CD14-positive monocyte (primary cell): ENCODE results near the gene SEMA3C. TPM values are rescaled to one million over a fixed set of nuclear protein-coding genes. Genes with fewer than 3 reads are reported as not detected.

Experiments used
- DNase-seq, 3 donors: peaks; one replicate each; pipeline ENCODE4 v3.0.0-alpha.2; 2011 to 2022
- H2AFZ ChIP-seq: 2 replicates; pipeline ENCODE4 v1.6.0; 2012; ENCODE audit warnings: mild to moderate bottlenecking, low read depth, low read length, inconsistent platforms; ENCODE audit not compliant: insufficient read depth, poor library complexity, severe bottlenecking
- H3K27ac ChIP-seq, 2 donors: 1 replicate in 1 of 2; 2 replicates in 1 of 2; pipeline ENCODE4 v1.5.1; 2012 to 2013; ENCODE audit warnings: low read length in 2 of 2, control low read depth in 1 of 2, inconsistent platforms in 1 of 2, low read depth in 1 of 2, mild to moderate bottlenecking in 1 of 2
- H3K27me3 ChIP-seq, 2 donors: one replicate each; pipeline versions ENCODE4 v1.6.0 to v1.6.1; 2011 to 2013; ENCODE audit warnings: low read length in 2 of 2; ENCODE audit not compliant: control insufficient read depth in 2 of 2, insufficient read depth in 2 of 2
- H3K36me3 ChIP-seq, 2 donors: replicated peaks in 1 of 2; 1 replicate in 1 of 2; 2 replicates in 1 of 2; pipeline versions ENCODE4 v1.5.1 to v1.6.1; 2012 to 2013; ENCODE audit warnings: low read length in 2 of 2, control low read depth in 1 of 2, inconsistent platforms in 1 of 2, mild to moderate bottlenecking in 1 of 2; ENCODE audit not compliant: insufficient read depth in 2 of 2, control insufficient read depth in 1 of 2
- H3K4me1 ChIP-seq, 2 donors: 1 replicate in 1 of 2; 2 replicates in 1 of 2; pipeline versions ENCODE4 v1.5.1 to v1.6.1; 2012 to 2013; ENCODE audit warnings: low read length in 2 of 2, control low read depth in 1 of 2, inconsistent platforms in 1 of 2, mild to moderate bottlenecking in 1 of 2, moderate library complexity in 1 of 2; ENCODE audit not compliant: insufficient read depth in 2 of 2, control insufficient read depth in 1 of 2
- H3K4me2 ChIP-seq: replicated peaks from 2 replicates; pipeline ENCODE3; 2012; ENCODE audit warnings: low read length, moderate library complexity, mild to moderate bottlenecking; ENCODE audit not compliant: poor library complexity, severe bottlenecking; ENCODE audit errors: extremely low read depth
- H3K4me3 ChIP-seq, 3 experiments: fragments of 200-600 bp in 1 of 3; sonication (generic) in 1 of 3; replicated peaks in 1 of 3; 1 replicate in 2 of 3; 2 replicates in 1 of 3; pipeline ENCODE4 v1.5.1; 2011 to 2013; ENCODE audit warnings: low read length in 3 of 3, mild to moderate bottlenecking in 3 of 3, control low read depth in 2 of 3, low read depth in 2 of 3, inconsistent platforms in 1 of 3, moderate library complexity in 1 of 3
- H3K79me2 ChIP-seq: 2 replicates; pipeline ENCODE4 v1.6.0; 2012; ENCODE audit warnings: mild to moderate bottlenecking, control low read depth, inconsistent platforms, low read length, moderate library complexity; ENCODE audit not compliant: insufficient read depth
- H3K9ac ChIP-seq: 2 replicates; pipeline ENCODE4 v1.6.0; 2017; ENCODE audit warnings: low read length, mild to moderate bottlenecking; ENCODE audit not compliant: insufficient read depth, poor library complexity, severe bottlenecking
- H3K9me3 ChIP-seq, 2 donors: replicated peaks in 1 of 2; 1 replicate in 1 of 2; 2 replicates in 1 of 2; pipeline versions ENCODE4 v1.5.1 to v1.6.1; 2012 to 2013; ENCODE audit warnings: low read length in 2 of 2, control low read depth in 1 of 2; ENCODE audit not compliant: control insufficient read depth in 1 of 2, insufficient read depth in 1 of 2
- H4K20me1 ChIP-seq: 2 replicates; pipeline ENCODE4 v1.6.0; 2012; ENCODE audit warnings: mild to moderate bottlenecking, low read length, control low read depth, moderate library complexity; ENCODE audit not compliant: insufficient read depth
- H3K27ac Mint-ChIP-seq, 7 donors: one replicate each; pipeline ENCODE4 v1.8.0; 2020; ENCODE audit warnings: mild to moderate bottlenecking in 7 of 7, mixed read lengths in 7 of 7, moderate library complexity in 6 of 7, inconsistent platforms in 2 of 7
- H3K27me3 Mint-ChIP-seq, 3 donors: one replicate each; pipeline ENCODE4 v1.8.0; 2021 to 2022; ENCODE audit warnings: low read depth in 3 of 3, mild to moderate bottlenecking in 3 of 3, mixed read lengths in 3 of 3, moderate library complexity in 3 of 3, inconsistent platforms in 1 of 3
- H3K36me3 Mint-ChIP-seq, 2 donors: one replicate each; pipeline ENCODE4 v1.8.0; 2020; ENCODE audit warnings: mixed read lengths in 2 of 2, inconsistent platforms in 1 of 2, mild to moderate bottlenecking in 1 of 2
- H3K4me1 Mint-ChIP-seq: one replicate; pipeline ENCODE4 v1.8.0; 2020; ENCODE audit warnings: mild to moderate bottlenecking, mixed read lengths
- H3K4me3 Mint-ChIP-seq, 2 donors: one replicate each; pipeline ENCODE4 v1.8.0; 2020; ENCODE audit warnings: mild to moderate bottlenecking in 2 of 2, mixed read lengths in 2 of 2, moderate library complexity in 1 of 2
- H3K9me3 Mint-ChIP-seq, 7 donors: one replicate each; pipeline ENCODE4 v1.8.0; 2020 to 2022; ENCODE audit warnings: mixed read lengths in 7 of 7, mild to moderate bottlenecking in 6 of 7, moderate library complexity in 6 of 7, inconsistent platforms in 2 of 7
- CTCF ChIP-seq: fragments of 200-600 bp; IDR thresholded peaks from one replicate; pipeline ENCODE4 v1.8.0; 2022; ENCODE audit warnings: antibody characterized with exemption, mild to moderate bottlenecking
- WGBS: methylation state at CpG from one replicate; pipeline ENCODE4 v1.1.5; 2013; ENCODE audit warnings: missing lambda C conversion rate; ENCODE audit not compliant: insufficient coverage; 5-methylcytosine and 5-hydroxymethylcytosine counted together
- intact Hi-C, 2 donors: fragments of 100-400 bp; cut with micrococcal nuclease; formaldehyde crosslinking; loops; one replicate each; pipeline versions ENCODE4 v1.15.0 to v1.15.1; 2023
- polyA plus RNA-seq, 3 donors: library from polyadenylated mRNA; depleted of rRNA in 1 of 3; unstranded in 2 of 3; stranded (reverse) in 1 of 3; fragments of 300-500 nt in 2 of 3; fragments of >200 nt in 1 of 3; fragmentation: Illumina TruSeq in 2 of 3; gene quantifications; 1 replicate in 2 of 3; 2 replicates in 1 of 3; pipeline ENCODE4 v1.2.3, GENCODE V29; 2012 to 2021

Gene SEMA3C
- polyA plus RNA-seq, 3 donors, result 7.2 to 14.1 (median 13.7) TPM

- Mint-ChIP-seq H3K36me3 (peaks cover 32 to 36% of the 10 kb centered on the region in 2 donors), H3K4me1 (peaks cover 6% of the 10 kb centered on the region), H3K27me3 (no peaks in the 10 kb centered on the region), H3K4me3 (no peak overlapping the region), H3K9me3 (peaks cover 0 to 4% (median 0%) of the 10 kb centered on the region in 7 donors), H3K27ac (no peak overlapping the region)
- no peaks in the 10 kb centered on the region for H3K27me3 ChIP-seq
- intact Hi-C loops, result no loop called here
- no peaks in the 10 kb centered on the region for H4K20me1 ChIP-seq
- peaks cover 5 to 37% of the 10 kb centered on the region in 2 donors for H3K36me3 ChIP-seq
- TF ChIP-seq CTCF, result no peak
- peaks cover 0 to 4% of the 10 kb centered on the region in 2 donors for H3K9me3 ChIP-seq
- H2AFZ ChIP-seq, result no peak overlapping the region
- no peak overlapping the region for H3K9ac ChIP-seq
- WGBS, result 100% methylated on average over 1 of the region's 1 CpG
- DNase-seq, result no peak
- H3K27ac ChIP-seq, result no peak overlapping the region
- H3K79me2 ChIP-seq, result no peaks in the 10 kb centered on the region
- no peak overlapping the region for H3K4me2 ChIP-seq
- H3K4me1 ChIP-seq, result peaks cover 0 to 5% of the 10 kb centered on the region in 2 donors
- H3K4me3 ChIP-seq, result no peak overlapping the region
These were observed 131.1 kb downstream of the SEMA3C start for GRCh38 chr7:80787721-80788120.

- Histone ChIP-seq H3K4me3 (no peak overlapping the region), H2AFZ (no peak overlapping the region), H3K79me2 (no peaks in the 10 kb centered on the region), H3K4me2 (no peak overlapping the region), H3K27me3 (no peaks in the 10 kb centered on the region), H3K36me3 (peaks cover 5 to 33% of the 10 kb centered on the region in 2 donors), H3K4me1 (peaks cover 7 to 10% of the 10 kb centered on the region in 2 donors), H3K9ac (no peak overlapping the region), H3K9me3 (peaks cover 0 to 4% of the 10 kb centered on the region in 2 donors), H4K20me1 (no peaks in the 10 kb centered on the region), H3K27ac (no peak overlapping the region)
- no peak for TF ChIP-seq CTCF
- Mint-ChIP-seq H3K27me3 (no peaks in the 10 kb centered on the region), H3K9me3 (peaks cover 0 to 4% (median 0%) of the 10 kb centered on the region in 7 donors), H3K36me3 (peaks cover 35 to 37% of the 10 kb centered on the region in 2 donors), H3K4me1 (peaks cover 13% of the 10 kb centered on the region), H3K4me3 (no peak overlapping the region), H3K27ac (no peak overlapping the region)
- no peak for DNase-seq
- WGBS, result no CpG with 5 or more reads among the region's 3 CpGs
- intact Hi-C loops, result no loop called here
These were observed 132.8 kb downstream of the SEMA3C start for GRCh38 chr7:80785961-80786536.
